AG09309 (cell line): ENCODE measurements around the gene USF1.

Source experiments
- DNase-seq: peaks from one replicate; pipeline ENCODE4 v3.0.0-alpha.2; 2010; ENCODE audit warnings: low read depth
- H3K4me3 ChIP-seq: 2 replicates; pipeline ENCODE4 v1.5.1; 2011; ENCODE audit warnings: mild to moderate bottlenecking, low read depth, low read length, moderate library complexity; ENCODE audit not compliant: control insufficient read depth
- TF ChIP-seq, protein P1 (sequence below): IDR thresholded peaks from 2 replicates; pipeline ENCODE4 v1.5.1; 2011; ENCODE audit warnings: mild to moderate bottlenecking, low read depth, low read length, inconsistent platforms; ENCODE audit not compliant: insufficient read depth, control insufficient read depth; ENCODE audit errors: missing control alignments

USF1 gene

DNA sequence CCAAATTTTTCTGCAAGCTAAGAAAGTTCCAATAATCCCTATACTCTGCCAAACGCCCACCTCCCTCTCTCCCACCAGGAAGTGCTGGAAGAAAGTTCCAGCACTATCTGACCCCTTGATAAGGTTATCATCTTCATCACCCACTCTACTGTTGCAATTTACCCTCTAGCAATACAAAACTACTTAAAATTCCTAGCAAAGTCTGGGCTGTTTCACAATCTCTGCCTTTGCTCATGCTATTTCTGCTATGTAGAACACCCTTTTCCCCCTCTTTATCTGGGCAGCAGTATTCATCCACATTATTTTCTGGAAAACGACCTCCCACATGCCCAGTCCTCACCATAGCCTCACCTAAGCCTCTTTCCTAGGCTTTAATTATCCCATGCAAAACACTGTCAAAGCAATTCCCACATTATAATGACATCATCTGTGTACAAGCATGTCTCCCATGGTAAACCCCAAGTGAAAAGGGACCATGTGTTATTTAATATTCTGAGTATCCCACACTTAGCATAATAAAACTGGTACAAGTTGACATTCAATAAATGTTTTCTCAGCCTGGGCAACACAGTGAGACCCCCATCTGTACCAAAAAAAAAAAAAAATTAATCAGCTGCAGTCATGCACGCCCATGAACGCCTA is 36.8 kb downstream of the USF1 start:
- no peak for DNase-seq

DNA sequence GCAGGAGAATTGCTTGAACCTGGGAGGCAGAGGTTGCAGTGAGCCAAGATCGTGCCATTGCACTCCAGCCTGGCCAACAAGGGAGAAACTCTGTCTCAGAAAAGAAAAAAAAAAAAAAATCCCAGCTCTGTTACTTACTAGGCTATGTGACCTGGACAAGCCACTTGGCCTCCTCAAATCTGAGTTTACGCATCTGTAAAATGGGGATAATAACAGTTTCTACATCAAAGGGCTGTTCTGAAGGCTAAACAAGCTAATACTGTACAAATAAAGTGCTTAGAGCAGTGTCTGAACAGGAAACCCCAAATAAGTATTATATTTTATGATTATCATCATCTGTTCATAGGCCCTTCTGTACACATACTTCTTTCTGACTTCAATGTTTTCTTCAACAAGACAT is 38.4 kb downstream of the USF1 start:
- TF ChIP-seq, protein P1, sequence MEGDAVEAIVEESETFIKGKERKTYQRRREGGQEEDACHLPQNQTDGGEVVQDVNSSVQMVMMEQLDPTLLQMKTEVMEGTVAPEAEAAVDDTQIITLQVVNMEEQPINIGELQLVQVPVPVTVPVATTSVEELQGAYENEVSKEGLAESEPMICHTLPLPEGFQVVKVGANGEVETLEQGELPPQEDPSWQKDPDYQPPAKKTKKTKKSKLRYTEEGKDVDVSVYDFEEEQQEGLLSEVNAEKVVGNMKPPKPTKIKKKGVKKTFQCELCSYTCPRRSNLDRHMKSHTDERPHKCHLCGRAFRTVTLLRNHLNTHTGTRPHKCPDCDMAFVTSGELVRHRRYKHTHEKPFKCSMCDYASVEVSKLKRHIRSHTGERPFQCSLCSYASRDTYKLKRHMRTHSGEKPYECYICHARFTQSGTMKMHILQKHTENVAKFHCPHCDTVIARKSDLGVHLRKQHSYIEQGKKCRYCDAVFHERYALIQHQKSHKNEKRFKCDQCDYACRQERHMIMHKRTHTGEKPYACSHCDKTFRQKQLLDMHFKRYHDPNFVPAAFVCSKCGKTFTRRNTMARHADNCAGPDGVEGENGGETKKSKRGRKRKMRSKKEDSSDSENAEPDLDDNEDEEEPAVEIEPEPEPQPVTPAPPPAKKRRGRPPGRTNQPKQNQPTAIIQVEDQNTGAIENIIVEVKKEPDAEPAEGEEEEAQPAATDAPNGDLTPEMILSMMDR: no peak
- DNase-seq: no peak
- no peak overlapping the region for H3K4me3 ChIP-seq

More for the DNA sequence above, 36.8 kb downstream of the USF1 start:
- no peak overlapping the region for H3K4me3 ChIP-seq
- TF ChIP-seq, protein P1: no peak

DNA sequence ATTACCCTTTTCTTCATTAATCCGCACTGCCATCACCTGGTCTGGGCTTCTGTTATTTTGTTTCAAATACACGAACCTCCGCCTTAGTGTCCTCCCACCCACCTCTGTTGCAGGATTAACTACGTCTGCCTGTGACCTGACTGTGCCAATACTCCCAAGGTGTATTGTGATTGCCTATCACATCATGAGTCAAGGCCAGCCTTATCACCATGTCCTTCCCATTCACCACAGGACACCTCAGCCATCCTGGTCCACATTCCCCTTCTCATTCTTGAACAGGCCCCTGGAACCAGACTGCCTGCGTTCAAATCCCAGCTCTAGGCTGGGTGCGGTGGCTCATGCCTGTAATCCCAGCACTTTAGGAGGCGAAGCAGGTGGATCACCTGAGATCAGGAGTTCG is 39.2 kb downstream of the USF1 start:
- TF ChIP-seq, protein P1: no peak
- no peak for DNase-seq
- H3K4me3 ChIP-seq: no peak overlapping the region

DNA sequence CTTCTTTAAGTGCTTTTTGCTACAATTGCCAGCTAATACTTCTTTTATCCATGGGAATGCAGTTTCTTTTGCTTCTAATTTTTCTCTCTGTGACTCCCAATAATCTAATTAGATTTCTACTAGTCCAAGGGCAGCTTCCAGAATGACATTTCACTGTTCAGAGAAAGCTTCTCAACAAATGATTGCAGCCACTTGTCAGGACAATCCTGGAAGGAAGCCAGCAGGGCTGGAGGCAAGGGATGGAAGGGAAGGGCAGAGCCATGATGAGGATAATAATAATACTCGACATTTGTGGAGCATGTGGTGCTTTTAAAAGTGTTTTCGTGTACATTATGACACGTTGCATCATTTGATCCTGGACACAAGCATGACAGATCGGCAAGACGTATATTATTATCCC is 44.3 kb downstream of the USF1 start:
- H3K4me3 ChIP-seq: no peak overlapping the region
- TF ChIP-seq, protein P1: no peak
- DNase-seq: no peak

DNA sequence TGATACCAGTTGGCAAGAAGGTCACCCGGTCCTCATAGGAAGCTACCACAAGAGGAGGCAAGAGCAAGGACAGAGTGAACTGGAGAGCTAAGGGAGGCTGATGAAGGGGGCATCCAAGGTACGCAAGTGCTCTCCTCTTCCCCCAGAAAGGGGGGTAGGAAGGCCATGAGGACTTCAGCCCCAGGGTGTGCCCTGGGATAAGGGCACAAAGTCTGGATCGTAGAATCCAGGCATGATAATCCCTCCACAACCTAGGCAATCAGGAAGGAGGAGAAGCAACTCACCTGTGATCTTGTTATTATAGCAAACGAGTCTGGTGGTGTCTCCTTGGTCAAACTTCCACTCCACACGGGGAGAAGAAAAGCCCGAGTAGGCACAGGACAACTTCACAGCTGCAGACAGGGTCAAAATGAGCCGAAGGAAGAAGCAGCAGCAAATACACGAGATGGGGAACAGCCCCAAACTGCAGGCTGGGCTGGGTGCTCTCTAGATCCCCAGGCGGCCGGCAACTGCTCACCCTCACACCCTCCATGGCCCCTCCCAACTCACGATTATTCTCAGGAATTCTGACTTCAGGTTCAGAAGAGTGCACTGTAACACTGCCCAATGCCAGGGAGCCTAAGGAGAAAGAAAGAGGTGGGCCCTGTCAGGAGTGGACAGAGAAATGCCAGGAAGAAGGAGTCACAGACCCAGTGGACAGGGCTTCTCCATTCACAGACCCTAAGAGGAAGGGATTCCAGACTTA is 44.9 kb downstream of the USF1 start:
- H3K4me3 ChIP-seq: no peak overlapping the region
- TF ChIP-seq, protein P1: no peak
- DNase-seq: no peak

DNA sequence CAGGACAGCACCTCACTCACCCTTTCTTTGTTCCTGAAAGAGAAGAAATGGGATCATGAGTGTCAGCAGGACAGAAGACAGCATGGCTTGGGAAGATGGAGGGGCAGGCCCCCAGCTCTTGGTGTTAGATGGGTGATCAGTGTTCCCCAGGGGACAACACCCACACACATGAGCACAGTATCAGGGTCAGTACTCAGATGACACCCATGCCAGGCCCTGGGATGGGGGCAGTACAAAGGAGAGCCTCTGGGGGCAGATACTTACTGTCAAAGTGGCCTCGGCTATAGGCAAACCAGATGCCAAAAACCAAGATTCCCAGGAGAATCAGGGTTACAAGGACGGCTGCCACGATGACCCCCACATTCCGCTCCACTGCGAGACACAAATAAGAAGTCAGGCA is 46.4 kb downstream of the USF1 start:
- no peak overlapping the region for H3K4me3 ChIP-seq
- TF ChIP-seq, protein P1: no peak
- no peak for DNase-seq
